ENCODE data around the gene GNPAT. TPM values are rescaled to one million over a fixed set of nuclear protein-coding genes. Genes with fewer than 3 reads are reported as not detected.

GNPAT gene
- total and polyA plus RNA-seq, 2 donors = 34.1 to 57.0 TPM

- Histone ChIP-seq H3K36me3 (ENCODE audit: insufficient read depth) (no peaks in the 10 kb centered on the region), H3K27ac (ENCODE audit: low read depth) (no peak overlapping the region), H3K4me3 (ENCODE audit: low read depth, low read length) (peak overlapping the region; percentile 82), H3K4me1 (ENCODE audit: insufficient read depth) (no peaks in the 10 kb centered on the region)
- no peak for DNase-seq (ENCODE audit: extremely low spot score)
- 57% methylated on average over 5 of the region's 5 CpGs for whole genome bisulfite sequencing
Observed at GRCh38 chr1:231242516-231243198, 1.6 kb downstream of the GNPAT start.

GRCh38 chr1:231248778-231249177, 7.8 kb downstream of the GNPAT start:
- DNase-seq (ENCODE audit: extremely low spot score) = no peak
- Histone ChIP-seq H3K27ac (ENCODE audit: low read depth) (no peak overlapping the region), H3K4me3 (ENCODE audit: low read depth, low read length) (no peak overlapping the region), H3K36me3 (ENCODE audit: insufficient read depth) (peaks cover 2% of the 10 kb centered on the region), H3K4me1 (ENCODE audit: insufficient read depth) (no peaks in the 10 kb centered on the region)
- 96% methylated on average over 1 of the region's 1 CpG for WGBS

GRCh38 chr1:231252336-231252735, 11.3 kb downstream of the GNPAT start:
- Histone ChIP-seq H3K27ac (ENCODE audit: low read depth) (no peak overlapping the region), H3K36me3 (ENCODE audit: insufficient read depth) (peaks cover 2% of the 10 kb centered on the region), H3K4me3 (ENCODE audit: low read depth, low read length) (no peak overlapping the region), H3K4me1 (ENCODE audit: insufficient read depth) (no peaks in the 10 kb centered on the region)
- no peak for DNase-seq (ENCODE audit: extremely low spot score)
- 96% methylated on average over 3 of the region's 3 CpGs for WGBS

GRCh38 chr1:231260351-231260750, 19.3 kb downstream of the GNPAT start:
- Histone ChIP-seq H3K27ac (ENCODE audit: low read depth) (no peak overlapping the region), H3K4me1 (ENCODE audit: insufficient read depth) (no peaks in the 10 kb centered on the region), H3K36me3 (ENCODE audit: insufficient read depth) (peaks cover 4% of the 10 kb centered on the region), H3K4me3 (ENCODE audit: low read depth, low read length) (no peak overlapping the region)
- no peak for DNase-seq (ENCODE audit: extremely low spot score)
- WGBS = 93% methylated on average over 4 of the region's 4 CpGs

GRCh38 chr1:231264642-231265041, 23.6 kb downstream of the GNPAT start:
- Histone ChIP-seq H3K36me3 (ENCODE audit: insufficient read depth) (peaks cover 4% of the 10 kb centered on the region), H3K4me1 (ENCODE audit: insufficient read depth) (no peaks in the 10 kb centered on the region), H3K27ac (ENCODE audit: low read depth) (no peak overlapping the region), H3K4me3 (ENCODE audit: low read depth, low read length) (no peak overlapping the region)
- 97% methylated on average over 1 of the region's 1 CpG for WGBS
- DNase-seq (ENCODE audit: extremely low spot score) = no peak

GRCh38 chr1:231265379-231265778, 24.4 kb downstream of the GNPAT start:
- Histone ChIP-seq H3K4me3 (ENCODE audit: low read depth, low read length) (no peak overlapping the region), H3K27ac (ENCODE audit: low read depth) (no peak overlapping the region), H3K4me1 (ENCODE audit: insufficient read depth) (no peaks in the 10 kb centered on the region), H3K36me3 (ENCODE audit: insufficient read depth) (peaks cover 4% of the 10 kb centered on the region)
- 94% methylated on average over 3 of the region's 3 CpGs for WGBS
- DNase-seq (ENCODE audit: extremely low spot score) = no peak

GRCh38 chr1:231266811-231267322, 25.9 kb downstream of the GNPAT start:
- Histone ChIP-seq H3K27ac (ENCODE audit: low read depth) (no peak overlapping the region), H3K36me3 (ENCODE audit: insufficient read depth) (peaks cover 2% of the 10 kb centered on the region), H3K4me3 (ENCODE audit: low read depth, low read length) (no peak overlapping the region), H3K4me1 (ENCODE audit: insufficient read depth) (no peaks in the 10 kb centered on the region)
- no peak for DNase-seq (ENCODE audit: extremely low spot score)
- WGBS = 50% methylated on average over 1 of the region's 1 CpG

GRCh38 chr1:231272173-231272572, 31.2 kb downstream of the GNPAT start:
- Histone ChIP-seq H3K27ac (ENCODE audit: low read depth) (no peak overlapping the region), H3K36me3 (ENCODE audit: insufficient read depth) (peaks cover 1% of the 10 kb centered on the region), H3K4me3 (ENCODE audit: low read depth, low read length) (no peak overlapping the region), H3K4me1 (ENCODE audit: insufficient read depth) (no peaks in the 10 kb centered on the region)
- WGBS = 83% methylated on average over 3 of the region's 3 CpGs
- no peak for DNase-seq (ENCODE audit: extremely low spot score)

- no peak overlapping the region for H3K27ac ChIP-seq (ENCODE audit: low read depth)
- DNase-seq (ENCODE audit: extremely low spot score) = no peak
- peaks cover 1% of the 10 kb centered on the region for H3K36me3 ChIP-seq (ENCODE audit: insufficient read depth)
- no peak overlapping the region for H3K4me3 ChIP-seq (ENCODE audit: low read depth, low read length)
- WGBS = 96% methylated on average over 2 of the region's 2 CpGs
- H3K4me1 ChIP-seq (ENCODE audit: insufficient read depth) = no peaks in the 10 kb centered on the region
Observed at GRCh38 chr1:231272880-231273279, 31.9 kb downstream of the GNPAT start.

GRCh38 chr1:231274119-231274825, 33.3 kb downstream of the GNPAT start:
- Histone ChIP-seq H3K36me3 (ENCODE audit: insufficient read depth) (peaks cover 1% of the 10 kb centered on the region), H3K27ac (ENCODE audit: low read depth) (no peak overlapping the region), H3K4me3 (ENCODE audit: low read depth, low read length) (no peak overlapping the region), H3K4me1 (ENCODE audit: insufficient read depth) (peaks cover 2% of the 10 kb centered on the region)
- DNase-seq (ENCODE audit: extremely low spot score) = no peak
- WGBS = 88% methylated on average over 8 of the region's 8 CpGs

- no peak overlapping the region for H3K27ac ChIP-seq (ENCODE audit: low read depth)
- DNase-seq (ENCODE audit: extremely low spot score) = no peak
- WGBS = 90% methylated on average over 9 of the region's 9 CpGs
- no peak overlapping the region for H3K4me3 ChIP-seq (ENCODE audit: low read depth, low read length)
- peaks cover 1% of the 10 kb centered on the region for H3K36me3 ChIP-seq (ENCODE audit: insufficient read depth)
- peaks cover 2% of the 10 kb centered on the region for H3K4me1 ChIP-seq (ENCODE audit: insufficient read depth)
Observed at GRCh38 chr1:231278100-231278790, 37.2 kb downstream of the GNPAT start.

- Histone ChIP-seq H3K36me3 (ENCODE audit: insufficient read depth) (peaks cover 1% of the 10 kb centered on the region), H3K4me1 (ENCODE audit: insufficient read depth) (peaks cover 2% of the 10 kb centered on the region), H3K4me3 (ENCODE audit: low read depth, low read length) (no peak overlapping the region), H3K27ac (ENCODE audit: low read depth) (no peak overlapping the region)
- 69% methylated on average over 1 of the region's 1 CpG for WGBS
- no peak for DNase-seq (ENCODE audit: extremely low spot score)
Observed at GRCh38 chr1:231279081-231279480, 38.1 kb downstream of the GNPAT start.

- no peak for DNase-seq (ENCODE audit: extremely low spot score)
- H3K27ac ChIP-seq (ENCODE audit: low read depth) = no peak overlapping the region
- peaks cover 1% of the 10 kb centered on the region for H3K36me3 ChIP-seq (ENCODE audit: insufficient read depth)
- 92% methylated on average over 7 of the region's 7 CpGs for WGBS
- peaks cover 2% of the 10 kb centered on the region for H3K4me1 ChIP-seq (ENCODE audit: insufficient read depth)
- H3K4me3 ChIP-seq (ENCODE audit: low read depth, low read length) = no peak overlapping the region
Observed at GRCh38 chr1:231279683-231280082, 38.7 kb downstream of the GNPAT start.

- WGBS = 96% methylated on average over 6 of the region's 6 CpGs
- no peak for DNase-seq (ENCODE audit: extremely low spot score)
- no peaks in the 10 kb centered on the region for H3K4me1 ChIP-seq (ENCODE audit: insufficient read depth)
- no peaks in the 10 kb centered on the region for H3K36me3 ChIP-seq (ENCODE audit: insufficient read depth)
- H3K27ac ChIP-seq (ENCODE audit: low read depth) = no peak overlapping the region
- no peak overlapping the region for H3K4me3 ChIP-seq (ENCODE audit: low read depth, low read length)
Observed at GRCh38 chr1:231284441-231284840, 43.4 kb downstream of the GNPAT start.
